ENCODE data around the gene DUSP10. TPM values are rescaled to one million over a fixed set of nuclear protein-coding genes. Genes with fewer than 3 reads are reported as not detected.

DUSP10 gene
- total and polyA plus RNA-seq, 2 of the 13 experiments (the other 11 are each of a cell fraction or from before 2014, with no cell fraction given): 2.1 to 4.4 TPM

- TF ChIP-seq, protein P1, sequence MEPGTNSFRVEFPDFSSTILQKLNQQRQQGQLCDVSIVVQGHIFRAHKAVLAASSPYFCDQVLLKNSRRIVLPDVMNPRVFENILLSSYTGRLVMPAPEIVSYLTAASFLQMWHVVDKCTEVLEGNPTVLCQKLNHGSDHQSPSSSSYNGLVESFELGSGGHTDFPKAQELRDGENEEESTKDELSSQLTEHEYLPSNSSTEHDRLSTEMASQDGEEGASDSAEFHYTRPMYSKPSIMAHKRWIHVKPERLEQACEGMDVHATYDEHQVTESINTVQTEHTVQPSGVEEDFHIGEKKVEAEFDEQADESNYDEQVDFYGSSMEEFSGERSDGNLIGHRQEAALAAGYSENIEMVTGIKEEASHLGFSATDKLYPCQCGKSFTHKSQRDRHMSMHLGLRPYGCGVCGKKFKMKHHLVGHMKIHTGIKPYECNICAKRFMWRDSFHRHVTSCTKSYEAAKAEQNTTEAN (CRISPR knock-in tag; conservative IDR thresholded peaks at IDR 0.05): no peak
- TF ChIP-seq ZNF672 (CRISPR knock-in tag; IDR thresholded peaks at IDR 0.05) (no peak), FOXA3 (CRISPR knock-in tag; IDR thresholded peaks at IDR 0.05) (peak; percentile 89), ZBTB8A (CRISPR knock-in tag; IDR thresholded peaks at IDR 0.05; ENCODE audit: borderline replicate concordance, low read depth) (no peak), SOX6 (IDR thresholded peaks at IDR 0.05) (no peak), SOX6 (CRISPR knock-in tag; IDR thresholded peaks at IDR 0.05) (peak; percentile 91), ATF7 (IDR thresholded peaks at IDR 0.05) (peak; percentile 44; the same call in 1 of the 2 replicates), ATF7 (CRISPR knock-in tag; IDR thresholded peaks at IDR 0.05) (no peak), MIER3 (CRISPR knock-in tag; IDR thresholded peaks at IDR 0.05; ENCODE audit: borderline replicate concordance) (0 out of 2 replicates have a peak, but pooled peaks have one; percentile 31), TBX2 (CRISPR knock-in tag; IDR thresholded peaks at IDR 0.05; ENCODE audit: borderline replicate concordance) (peak; percentile 61; the same call in 1 of the 2 replicates), GATAD2A (CRISPR knock-in tag; IDR thresholded peaks at IDR 0.05) (peak; percentile 78), GFI1 (CRISPR knock-in tag; IDR thresholded peaks at IDR 0.05; ENCODE audit: borderline replicate concordance) (peak; percentile 67; the same call in 1 of the 2 replicates), KDM6A (CRISPR knock-in tag; IDR thresholded peaks at IDR 0.05; ENCODE audit: low read depth) (0 out of 2 replicates have a peak, but pooled peaks have one; percentile 4), SMAD3 (CRISPR knock-in tag; IDR thresholded peaks at IDR 0.05) (0 out of 2 replicates have a peak, but pooled peaks have one; percentile 23)
- TF ChIP-seq, protein P2, sequence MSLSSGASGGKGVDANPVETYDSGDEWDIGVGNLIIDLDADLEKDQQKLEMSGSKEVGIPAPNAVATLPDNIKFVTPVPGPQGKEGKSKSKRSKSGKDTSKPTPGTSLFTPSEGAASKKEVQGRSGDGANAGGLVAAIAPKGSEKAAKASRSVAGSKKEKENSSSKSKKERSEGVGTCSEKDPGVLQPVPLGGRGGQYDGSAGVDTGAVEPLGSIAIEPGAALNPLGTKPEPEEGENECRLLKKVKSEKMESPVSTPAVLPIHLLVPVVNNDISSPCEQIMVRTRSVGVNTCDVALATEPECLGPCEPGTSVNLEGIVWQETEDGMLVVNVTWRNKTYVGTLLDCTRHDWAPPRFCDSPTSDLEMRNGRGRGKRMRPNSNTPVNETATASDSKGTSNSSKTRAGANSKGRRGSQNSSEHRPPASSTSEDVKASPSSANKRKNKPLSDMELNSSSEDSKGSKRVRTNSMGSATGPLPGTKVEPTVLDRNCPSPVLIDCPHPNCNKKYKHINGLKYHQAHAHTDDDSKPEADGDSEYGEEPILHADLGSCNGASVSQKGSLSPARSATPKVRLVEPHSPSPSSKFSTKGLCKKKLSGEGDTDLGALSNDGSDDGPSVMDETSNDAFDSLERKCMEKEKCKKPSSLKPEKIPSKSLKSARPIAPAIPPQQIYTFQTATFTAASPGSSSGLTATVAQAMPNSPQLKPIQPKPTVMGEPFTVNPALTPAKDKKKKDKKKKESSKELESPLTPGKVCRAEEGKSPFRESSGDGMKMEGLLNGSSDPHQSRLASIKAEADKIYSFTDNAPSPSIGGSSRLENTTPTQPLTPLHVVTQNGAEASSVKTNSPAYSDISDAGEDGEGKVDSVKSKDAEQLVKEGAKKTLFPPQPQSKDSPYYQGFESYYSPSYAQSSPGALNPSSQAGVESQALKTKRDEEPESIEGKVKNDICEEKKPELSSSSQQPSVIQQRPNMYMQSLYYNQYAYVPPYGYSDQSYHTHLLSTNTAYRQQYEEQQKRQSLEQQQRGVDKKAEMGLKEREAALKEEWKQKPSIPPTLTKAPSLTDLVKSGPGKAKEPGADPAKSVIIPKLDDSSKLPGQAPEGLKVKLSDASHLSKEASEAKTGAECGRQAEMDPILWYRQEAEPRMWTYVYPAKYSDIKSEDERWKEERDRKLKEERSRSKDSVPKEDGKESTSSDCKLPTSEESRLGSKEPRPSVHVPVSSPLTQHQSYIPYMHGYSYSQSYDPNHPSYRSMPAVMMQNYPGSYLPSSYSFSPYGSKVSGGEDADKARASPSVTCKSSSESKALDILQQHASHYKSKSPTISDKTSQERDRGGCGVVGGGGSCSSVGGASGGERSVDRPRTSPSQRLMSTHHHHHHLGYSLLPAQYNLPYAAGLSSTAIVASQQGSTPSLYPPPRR (CRISPR knock-in tag; IDR thresholded peaks at IDR 0.05; ENCODE audit: borderline replicate concordance): peak; percentile 40; the same call in 1 of the 2 replicates
- TF ChIP-seq, protein P3, sequence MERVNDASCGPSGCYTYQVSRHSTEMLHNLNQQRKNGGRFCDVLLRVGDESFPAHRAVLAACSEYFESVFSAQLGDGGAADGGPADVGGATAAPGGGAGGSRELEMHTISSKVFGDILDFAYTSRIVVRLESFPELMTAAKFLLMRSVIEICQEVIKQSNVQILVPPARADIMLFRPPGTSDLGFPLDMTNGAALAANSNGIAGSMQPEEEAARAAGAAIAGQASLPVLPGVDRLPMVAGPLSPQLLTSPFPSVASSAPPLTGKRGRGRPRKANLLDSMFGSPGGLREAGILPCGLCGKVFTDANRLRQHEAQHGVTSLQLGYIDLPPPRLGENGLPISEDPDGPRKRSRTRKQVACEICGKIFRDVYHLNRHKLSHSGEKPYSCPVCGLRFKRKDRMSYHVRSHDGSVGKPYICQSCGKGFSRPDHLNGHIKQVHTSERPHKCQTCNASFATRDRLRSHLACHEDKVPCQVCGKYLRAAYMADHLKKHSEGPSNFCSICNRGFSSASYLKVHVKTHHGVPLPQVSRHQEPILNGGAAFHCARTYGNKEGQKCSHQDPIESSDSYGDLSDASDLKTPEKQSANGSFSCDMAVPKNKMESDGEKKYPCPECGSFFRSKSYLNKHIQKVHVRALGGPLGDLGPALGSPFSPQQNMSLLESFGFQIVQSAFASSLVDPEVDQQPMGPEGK (CRISPR knock-in tag; IDR thresholded peaks at IDR 0.05): peak; percentile 93
- TF ChIP-seq, protein P4, sequence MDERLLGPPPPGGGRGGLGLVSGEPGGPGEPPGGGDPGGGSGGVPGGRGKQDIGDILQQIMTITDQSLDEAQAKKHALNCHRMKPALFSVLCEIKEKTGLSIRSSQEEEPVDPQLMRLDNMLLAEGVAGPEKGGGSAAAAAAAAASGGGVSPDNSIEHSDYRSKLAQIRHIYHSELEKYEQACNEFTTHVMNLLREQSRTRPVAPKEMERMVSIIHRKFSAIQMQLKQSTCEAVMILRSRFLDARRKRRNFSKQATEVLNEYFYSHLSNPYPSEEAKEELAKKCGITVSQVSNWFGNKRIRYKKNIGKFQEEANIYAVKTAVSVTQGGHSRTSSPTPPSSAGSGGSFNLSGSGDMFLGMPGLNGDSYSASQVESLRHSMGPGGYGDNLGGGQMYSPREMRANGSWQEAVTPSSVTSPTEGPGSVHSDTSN (CRISPR knock-in tag; IDR thresholded peaks at IDR 0.05): no peak
- TF ChIP-seq, protein P5, sequence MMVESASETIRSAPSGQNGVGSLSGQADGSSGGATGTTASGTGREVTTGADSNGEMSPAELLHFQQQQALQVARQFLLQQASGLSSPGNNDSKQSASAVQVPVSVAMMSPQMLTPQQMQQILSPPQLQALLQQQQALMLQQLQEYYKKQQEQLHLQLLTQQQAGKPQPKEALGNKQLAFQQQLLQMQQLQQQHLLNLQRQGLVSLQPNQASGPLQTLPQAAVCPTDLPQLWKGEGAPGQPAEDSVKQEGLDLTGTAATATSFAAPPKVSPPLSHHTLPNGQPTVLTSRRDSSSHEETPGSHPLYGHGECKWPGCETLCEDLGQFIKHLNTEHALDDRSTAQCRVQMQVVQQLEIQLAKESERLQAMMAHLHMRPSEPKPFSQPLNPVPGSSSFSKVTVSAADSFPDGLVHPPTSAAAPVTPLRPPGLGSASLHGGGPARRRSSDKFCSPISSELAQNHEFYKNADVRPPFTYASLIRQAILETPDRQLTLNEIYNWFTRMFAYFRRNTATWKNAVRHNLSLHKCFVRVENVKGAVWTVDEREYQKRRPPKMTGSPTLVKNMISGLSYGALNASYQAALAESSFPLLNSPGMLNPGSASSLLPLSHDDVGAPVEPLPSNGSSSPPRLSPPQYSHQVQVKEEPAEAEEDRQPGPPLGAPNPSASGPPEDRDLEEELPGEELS (CRISPR knock-in tag; IDR thresholded peaks at IDR 0.05): peak; percentile 82
These were observed 26.3 kb downstream of the DUSP10 start (continued) for GRCh38 chr1:221715321-221716169.
